GM19452 (cell line): ENCODE data around the gene PLPPR2.
"Not testable (repeated sequence)": the region's sequence is repeated elsewhere in the genome, so short reads cannot be mapped to it uniquely, and the experiment has no call there.

Experiments
- ATAC-seq: cut with Tn5 transposase; IDR thresholded peaks from one replicate; pipeline ENCODE4 v1.9.1; 2021; ENCODE audit not compliant: unreplicated experiment

The PLPPR2 gene

GRCh38 chr19:11397089-11397610 is 41.9 kb downstream of the PLPPR2 start:
- ATAC-seq: no peak

- no peak for ATAC-seq
These were observed 44.4 kb downstream of the PLPPR2 start for GRCh38 chr19:11399667-11400066.

- no peak for ATAC-seq
These were observed 45.6 kb downstream of the PLPPR2 start for GRCh38 chr19:11400798-11401197.

- no peak for ATAC-seq
These were observed 46.7 kb downstream of the PLPPR2 start for GRCh38 chr19:11401808-11402543.

GRCh38 chr19:11404588-11405222 is 49.5 kb downstream of the PLPPR2 start:
- ATAC-seq: no peak

- no peak for ATAC-seq
These were observed 50.8 kb downstream of the PLPPR2 start for GRCh38 chr19:11405846-11406643.

- not testable (repeated sequence) for ATAC-seq
These were observed 51.5 kb downstream of the PLPPR2 start for GRCh38 chr19:11406703-11407236.

GRCh38 chr19:11408591-11408990 is 53.4 kb downstream of the PLPPR2 start:
- no peak for ATAC-seq

GRCh38 chr19:11410682-11411081 is 55.5 kb downstream of the PLPPR2 start:
- no peak for ATAC-seq

- no peak for ATAC-seq
These were observed 59.3 kb downstream of the PLPPR2 start for GRCh38 chr19:11414544-11414943.
